Gastrocnemius medialis (tissue), 4 donors: ENCODE measurements around the gene QPRT. TPM values are rescaled to one million over a fixed set of nuclear protein-coding genes. Genes with fewer than 3 reads are reported as not detected.
"Not testable (repeated sequence)": the region's sequence is repeated elsewhere in the genome, so short reads cannot be mapped to it uniquely, and the experiment has no call there.

Experiments
- ATAC-seq, 2 donors: fragments of 150-250 bp; one replicate each; pipeline ENCODE4 v1.9.1; 2016
- DNase-seq, 2 donors: peaks; one replicate each; pipeline ENCODE4 v3.0.0-alpha.2; 2019
- H3K27ac ChIP-seq, 4 donors: fragments of 200-600 bp; sonication (generic); 1 replicate in 1 of 4; 2 replicates in 3 of 4; pipeline ENCODE4 v1.5.1; 2016 to 2018; ENCODE audit warnings: mild to moderate bottlenecking in 2 of 4, moderate library complexity in 1 of 4
- H3K27me3 ChIP-seq, 3 donors: fragments of 200-600 bp; sonication (generic) in 2 of 3; 1 replicate in 1 of 3; 2 replicates in 2 of 3; pipeline versions ENCODE4 v1.5.1 to v1.6.0; 2016 to 2019; ENCODE audit warnings: mild to moderate bottlenecking in 1 of 3, moderate library complexity in 1 of 3
- H3K36me3 ChIP-seq, 2 donors: fragments of 200-600 bp; sonication (generic) in 1 of 2; one replicate each; pipeline ENCODE4 v1.5.1; 2017 to 2018
- H3K4me1 ChIP-seq, 2 donors: fragments of 200-600 bp; sonication (generic) in 1 of 2; one replicate each; pipeline ENCODE4 v1.5.1; 2016 to 2017; ENCODE audit warnings: mild to moderate bottlenecking in 2 of 2
- H3K4me3 ChIP-seq, 4 donors: fragments of 200-600 bp; sonication (generic) in 3 of 4; 1 replicate in 1 of 4; 2 replicates in 3 of 4; pipeline ENCODE4 v1.5.1; 2016 to 2019; ENCODE audit warnings: mild to moderate bottlenecking in 2 of 4
- H3K9me3 ChIP-seq, 3 donors: fragments of 200-600 bp; sonication (generic) in 2 of 3; 1 replicate in 1 of 3; 2 replicates in 2 of 3; pipeline ENCODE4 v1.5.1; 2016 to 2019
- CTCF ChIP-seq, 5 experiments: fragments of 450-650 bp in 3 of 5; fragments of 200-600 bp in 2 of 5; sonication (generic) in 2 of 5; IDR thresholded peaks in 4 of 5; conservative IDR thresholded peaks in 1 of 5; 1 replicate in 4 of 5; 2 replicates in 1 of 5; pipeline ENCODE4 v1.5.1; 2016 to 2019; ENCODE audit warnings: antibody characterized with exemption in 5 of 5, mild to moderate bottlenecking in 3 of 5, moderate library complexity in 3 of 5
- POLR2A ChIP-seq, 2 donors: fragments of 450-650 bp; IDR thresholded peaks; one replicate each; pipeline ENCODE4 v1.6.1; 2017; ENCODE audit warnings: antibody characterized with exemption in 2 of 2, mild to moderate bottlenecking in 2 of 2, moderate library complexity in 2 of 2
- in situ Hi-C, 4 donors: fragments of 200-750 bp; cut with MboI; loops; one replicate each; pipeline versions ENCODE4 v1.15.0 to v1.8.0; 2017; ENCODE audit warnings: low sequenced_read_pairs in 4 of 4
- intact Hi-C: fragments of 100-400 bp; cut with DNase I; formaldehyde crosslinking; loops from one replicate; pipeline ENCODE4 v1.15.1; 2023; ENCODE audit warnings: low total_unique reads
- total RNA-seq, 4 donors: library from RNA; depleted of rRNA; stranded (reverse); fragments of >200 nt; gene quantifications; one replicate each; pipeline versions ENCODE4 v1.1.0 to v1.2.3, GENCODE V29; 2016

Gene QPRT
- total RNA-seq, 4 donors from 2014 or later = 0.78 to 2.5 (median 1.5) TPM

DNA sequence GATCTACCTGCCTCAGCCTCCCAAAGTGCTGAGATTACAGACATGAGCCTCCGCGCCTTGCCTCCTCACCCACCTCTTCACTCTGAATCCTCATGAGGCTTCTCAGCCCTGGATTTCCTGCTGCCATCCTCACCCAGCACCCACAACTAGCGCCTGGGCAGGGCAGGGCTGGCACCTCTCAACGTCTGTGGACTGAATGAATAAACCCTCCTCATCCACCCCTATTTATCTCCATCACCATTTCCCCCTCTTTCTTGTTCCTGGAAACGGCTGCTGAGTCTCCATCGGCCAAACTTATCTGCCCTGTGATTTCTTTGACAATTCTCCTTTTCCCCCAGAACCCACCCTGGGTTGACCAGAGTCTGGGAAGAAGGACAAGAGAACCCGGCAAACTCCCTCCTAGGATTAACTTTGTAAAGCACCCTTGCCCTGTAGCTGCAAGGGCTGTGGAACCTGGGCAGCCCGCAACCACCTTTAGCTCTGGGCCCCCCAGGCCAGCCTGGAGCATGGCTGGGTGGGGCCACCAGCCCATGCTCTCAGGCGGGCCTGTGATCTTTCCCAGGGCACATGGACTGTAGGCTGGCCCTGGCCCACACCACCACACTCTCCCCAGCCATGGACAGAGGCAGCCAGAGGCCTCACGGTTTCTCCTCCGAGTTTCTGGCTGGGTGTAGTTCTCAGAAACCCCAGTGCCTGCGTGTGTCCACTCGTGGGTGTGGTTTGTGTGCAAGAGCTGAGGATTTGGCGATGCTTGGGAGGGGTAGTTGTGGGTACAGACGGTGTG, 13.5 kb upstream of the QPRT start:
- no peaks in the 10 kb centered on the region for H3K9me3 ChIP-seq
- no peak for TF ChIP-seq CTCF (IDR thresholded peaks at IDR 0.05 in 4 of 5, conservative IDR thresholded peaks at IDR 0.05 in 1 of 5)
- TF ChIP-seq POLR2A (IDR thresholded peaks at IDR 0.05) = no peak
- in situ Hi-C loops = no loop called here
- no peak for ATAC-seq
- no peak overlapping the region for H3K4me3 ChIP-seq
- H3K27me3 ChIP-seq = no peaks in the 10 kb centered on the region
- H3K36me3 ChIP-seq = no peaks in the 10 kb centered on the region
- H3K27ac ChIP-seq = no peak overlapping the region
- intact Hi-C loops = no loop called here
- H3K4me1 ChIP-seq = no peaks in the 10 kb centered on the region
- no peak for DNase-seq

- DNase-seq, ATAC-seq, H3K4me1 ChIP-seq, in situ Hi-C loops, H3K27me3 ChIP-seq, H3K27ac ChIP-seq, H3K9me3 ChIP-seq, H3K4me3 ChIP-seq, H3K36me3 ChIP-seq, intact Hi-C loops: not testable (repeated sequence)
These were observed 11.7 kb upstream of the QPRT start for GRCh38 chr16:29667322-29667610.

GRCh38 chr16:29667755-29668154, 11.2 kb upstream of the QPRT start:
- no peaks in the 10 kb centered on the region for H3K36me3 ChIP-seq
- ATAC-seq (no peak), DNase-seq (no peak)
- no peaks in the 10 kb centered on the region for H3K9me3 ChIP-seq
- H3K27ac ChIP-seq = no peak overlapping the region
- H3K4me3 ChIP-seq = no peak overlapping the region
- intact Hi-C loops = no loop called here
- H3K4me1 ChIP-seq = no peaks in the 10 kb centered on the region
- H3K27me3 ChIP-seq = no peaks in the 10 kb centered on the region
- in situ Hi-C loops = no loop called here
- no peak for TF ChIP-seq CTCF (IDR thresholded peaks at IDR 0.05 in 4 of 5, conservative IDR thresholded peaks at IDR 0.05 in 1 of 5)
- TF ChIP-seq POLR2A (IDR thresholded peaks at IDR 0.05) = no peak

DNA sequence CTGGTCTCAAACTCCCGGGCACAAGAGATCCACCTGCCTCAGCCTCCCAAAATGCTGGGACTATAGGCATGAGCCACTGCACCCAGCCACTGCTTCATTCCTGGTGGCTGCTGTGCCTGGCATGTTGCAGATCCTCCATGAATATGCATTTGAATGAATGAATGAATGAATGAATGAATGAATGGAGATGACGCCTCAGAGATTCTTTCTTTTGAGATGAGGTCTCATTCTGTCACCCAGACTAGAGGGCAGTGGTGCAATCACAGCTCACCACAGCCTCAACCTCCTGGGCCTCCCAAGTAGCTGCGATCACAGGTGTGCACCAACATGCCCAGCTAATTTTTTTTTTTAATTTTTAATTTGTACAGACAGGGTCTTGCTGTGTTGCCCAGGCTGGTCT, 10.7 kb upstream of the QPRT start:
- Histone ChIP-seq H3K4me1 (no peaks in the 10 kb centered on the region), H3K27me3 (no peaks in the 10 kb centered on the region), H3K9me3 (no peaks in the 10 kb centered on the region), H3K27ac (no peak overlapping the region), H3K36me3 (no peaks in the 10 kb centered on the region), H3K4me3 (no peak overlapping the region)
- in situ Hi-C loops = no loop called here
- TF ChIP-seq POLR2A (IDR thresholded peaks at IDR 0.05) = no peak
- TF ChIP-seq CTCF (IDR thresholded peaks at IDR 0.05 in 4 of 5, conservative IDR thresholded peaks at IDR 0.05 in 1 of 5) = no peak
- DNase-seq = no peak
- ATAC-seq = no peak
- intact Hi-C loops = no loop called here

GRCh38 chr16:29673501-29673900, 5.5 kb upstream of the QPRT start:
- in situ Hi-C loops = no loop called here

More at GRCh38 chr16:29673501-29673900, 5.5 kb upstream of the QPRT start:
- Histone ChIP-seq H3K4me3 (no peak overlapping the region), H3K27me3 (no peaks in the 10 kb centered on the region), H3K36me3 (no peaks in the 10 kb centered on the region), H3K27ac (no peak overlapping the region), H3K9me3 (no peaks in the 10 kb centered on the region), H3K4me1 (no peaks in the 10 kb centered on the region)
- intact Hi-C loops = no loop called here
- DNase-seq (no peak), ATAC-seq (no peak)
- TF ChIP-seq CTCF (IDR thresholded peaks at IDR 0.05 in 4 of 5, conservative IDR thresholded peaks at IDR 0.05 in 1 of 5) (no peak), POLR2A (IDR thresholded peaks at IDR 0.05) (no peak)
